T-helper 2 cell treated with Interferon-gamma antibody and Interleukin-4, amounts not matched to agents 5 μg/mL and 100 μg/mL, for 36 hours (primary cell): ENCODE data around the gene NT5DC2.
A peak's percentile ranks its signal among the peaks of the same experiment; 100 is the strongest.

ENCODE experiments used
- DNase-seq: peaks from one replicate; pipeline ENCODE4 v3.0.0; 2021; ENCODE audit warnings: low spot score
- H3K27ac Mint-ChIP-seq: one replicate; pipeline ENCODE4 v1.8.0; 2021; ENCODE audit warnings: mild to moderate bottlenecking, mixed read lengths
- H3K27me3 Mint-ChIP-seq: one replicate; pipeline ENCODE4 v1.8.0; 2021; ENCODE audit warnings: low read depth, mixed read lengths
- H3K36me3 Mint-ChIP-seq: one replicate; pipeline ENCODE4 v1.8.0; 2021; ENCODE audit warnings: low read depth, mixed read lengths
- H3K4me1 Mint-ChIP-seq: one replicate; pipeline ENCODE4 v1.8.0; 2021; ENCODE audit warnings: low read depth, mixed read lengths
- H3K4me3 Mint-ChIP-seq: one replicate; pipeline ENCODE4 v1.8.0; 2022; ENCODE audit warnings: mild to moderate bottlenecking, moderate library complexity, mixed read lengths
- H3K9me3 Mint-ChIP-seq: one replicate; pipeline ENCODE4 v1.8.0; 2021; ENCODE audit warnings: mixed read lengths

The NT5DC2 gene

GRCh38 chr3:52533623-52534280 is at the start of gene NT5DC2:
Gene NT5DC2, minus strand, starts transcription at chr3:52533857. Its CDS starts 120 bp downstream, at chr3:52533737.
- Mint-ChIP-seq H3K27ac (peak within 1 kb of the TSS; percentile 72), H3K4me3 (peak within 1 kb of the TSS; percentile 88), H3K4me1 (peaks cover 27% of the 10 kb centered on the region), H3K27me3 (no peaks in the 10 kb centered on the region), H3K36me3 (peaks cover 12% of the 10 kb centered on the region), H3K9me3 (no peaks in the 10 kb centered on the region)
- DNase-seq = peak; percentile 80

- H3K27ac Mint-ChIP-seq = no peak overlapping the region
- DNase-seq = no peak
- H3K36me3 Mint-ChIP-seq = peaks cover 41% of the 10 kb centered on the region
- H3K9me3 Mint-ChIP-seq = no peaks in the 10 kb centered on the region
- no peaks in the 10 kb centered on the region for H3K27me3 Mint-ChIP-seq
- H3K4me1 Mint-ChIP-seq = no peaks in the 10 kb centered on the region
- no peak overlapping the region for H3K4me3 Mint-ChIP-seq
Measured at GRCh38 chr3:52574056-52574965, 40.7 kb upstream of the NT5DC2 start.

- Mint-ChIP-seq H3K4me3 (no peak overlapping the region), H3K4me1 (no peaks in the 10 kb centered on the region), H3K36me3 (peaks cover 28% of the 10 kb centered on the region), H3K27ac (no peak overlapping the region), H3K27me3 (no peaks in the 10 kb centered on the region), H3K9me3 (no peaks in the 10 kb centered on the region)
- no peak for DNase-seq
Measured at GRCh38 chr3:52572221-52572620, 38.6 kb upstream of the NT5DC2 start.

- Mint-ChIP-seq H3K4me1 (no peaks in the 10 kb centered on the region), H3K27me3 (no peaks in the 10 kb centered on the region), H3K27ac (no peak overlapping the region), H3K36me3 (peaks cover 18% of the 10 kb centered on the region), H3K4me3 (no peak overlapping the region), H3K9me3 (no peaks in the 10 kb centered on the region)
- no peak for DNase-seq
Measured at GRCh38 chr3:52570076-52570475, 36.4 kb upstream of the NT5DC2 start.

- no peak for DNase-seq
- Mint-ChIP-seq H3K27me3 (no peaks in the 10 kb centered on the region), H3K9me3 (no peaks in the 10 kb centered on the region), H3K36me3 (peaks cover 18% of the 10 kb centered on the region), H3K4me1 (no peaks in the 10 kb centered on the region), H3K27ac (no peak overlapping the region), H3K4me3 (no peak overlapping the region)
Measured at GRCh38 chr3:52568069-52568468, 34.4 kb upstream of the NT5DC2 start.

- Mint-ChIP-seq H3K9me3 (no peaks in the 10 kb centered on the region), H3K4me3 (no peak overlapping the region), H3K4me1 (no peaks in the 10 kb centered on the region), H3K27me3 (no peaks in the 10 kb centered on the region), H3K36me3 (peaks cover 39% of the 10 kb centered on the region), H3K27ac (no peak overlapping the region)
- DNase-seq = no peak
Measured at GRCh38 chr3:52563984-52564383, 30.3 kb upstream of the NT5DC2 start.

GRCh38 chr3:52561028-52561747 is 27.5 kb upstream of the NT5DC2 start:
- H3K4me1 Mint-ChIP-seq = no peaks in the 10 kb centered on the region
- H3K36me3 Mint-ChIP-seq = peaks cover 52% of the 10 kb centered on the region
- H3K9me3 Mint-ChIP-seq = no peaks in the 10 kb centered on the region
- DNase-seq = no peak
- H3K27me3 Mint-ChIP-seq = no peaks in the 10 kb centered on the region
- no peak overlapping the region for H3K27ac Mint-ChIP-seq
- no peak overlapping the region for H3K4me3 Mint-ChIP-seq

- no peaks in the 10 kb centered on the region for H3K9me3 Mint-ChIP-seq
- H3K4me1 Mint-ChIP-seq = peaks cover 4% of the 10 kb centered on the region
- no peaks in the 10 kb centered on the region for H3K27me3 Mint-ChIP-seq
- H3K4me3 Mint-ChIP-seq = no peak overlapping the region
- no peak for DNase-seq
- no peak overlapping the region for H3K27ac Mint-ChIP-seq
- peaks cover 63% of the 10 kb centered on the region for H3K36me3 Mint-ChIP-seq
Measured at GRCh38 chr3:52558436-52558835, 24.8 kb upstream of the NT5DC2 start.

- DNase-seq = no peak
- H3K4me1 Mint-ChIP-seq = peaks cover 4% of the 10 kb centered on the region
- no peaks in the 10 kb centered on the region for H3K27me3 Mint-ChIP-seq
- no peaks in the 10 kb centered on the region for H3K9me3 Mint-ChIP-seq
- H3K36me3 Mint-ChIP-seq = peaks cover 55% of the 10 kb centered on the region
- peak overlapping the region; percentile 21 for H3K27ac Mint-ChIP-seq
- no peak overlapping the region for H3K4me3 Mint-ChIP-seq
Measured at GRCh38 chr3:52557011-52557960, 23.6 kb upstream of the NT5DC2 start.

GRCh38 chr3:52555056-52555455 is 21.4 kb upstream of the NT5DC2 start:
- peaks cover 50% of the 10 kb centered on the region for H3K36me3 Mint-ChIP-seq
- no peak overlapping the region for H3K4me3 Mint-ChIP-seq
- no peak overlapping the region for H3K27ac Mint-ChIP-seq
- H3K9me3 Mint-ChIP-seq = no peaks in the 10 kb centered on the region
- no peak for DNase-seq
- H3K4me1 Mint-ChIP-seq = peaks cover 4% of the 10 kb centered on the region
- H3K27me3 Mint-ChIP-seq = no peaks in the 10 kb centered on the region

- H3K27ac Mint-ChIP-seq = no peak overlapping the region
Measured at GRCh38 chr3:52554026-52554755, 20.5 kb upstream of the NT5DC2 start.

GRCh38 chr3:52552089-52552488 is 18.4 kb upstream of the NT5DC2 start:
- no peaks in the 10 kb centered on the region for H3K27me3 Mint-ChIP-seq
- no peaks in the 10 kb centered on the region for H3K9me3 Mint-ChIP-seq
- no peak for DNase-seq
- no peak overlapping the region for H3K4me3 Mint-ChIP-seq
- H3K36me3 Mint-ChIP-seq = peaks cover 37% of the 10 kb centered on the region
- H3K4me1 Mint-ChIP-seq = peaks cover 12% of the 10 kb centered on the region
- peak overlapping the region; percentile 42 for H3K27ac Mint-ChIP-seq

More at GRCh38 chr3:52554026-52554755, 20.5 kb upstream of the NT5DC2 start:
- Mint-ChIP-seq H3K36me3 (peaks cover 48% of the 10 kb centered on the region), H3K4me1 (peaks cover 6% of the 10 kb centered on the region), H3K27me3 (no peaks in the 10 kb centered on the region), H3K4me3 (no peak overlapping the region), H3K9me3 (no peaks in the 10 kb centered on the region)
- DNase-seq = no peak
